SK-N-SH (cell line): ENCODE results near the gene PLXNB1. TPM values are rescaled to one million over a fixed set of nuclear protein-coding genes. Genes with fewer than 3 reads are reported as not detected.

Source experiments
- CTCF ChIA-PET: fragments of 300-600, 350-600 bp; formaldehyde crosslinking; extraction: SDS; loops from one replicate; lab custom pipeline; 2021; lab: Yijun Ruan, JAX
- POLR2A ChIA-PET: fragments of 350-600 bp; sonication (Branson Sonifier 250); formaldehyde crosslinking; extraction: SDS; loops from one replicate; lab custom pipeline; 2020; ENCODE audit warnings: antibody characterized with exemption, inconsistent platforms; lab: Yijun Ruan, JAX
- DNase-seq: peaks from one replicate; pipeline ENCODE4 v3.0.0; 2012
- H2AFZ ChIP-seq: fragments of 200-600 bp; sonication (generic); 2 replicates; pipeline ENCODE4 v1.8.1; 2016; ENCODE audit warnings: antibody characterized with exemption, mild to moderate bottlenecking, low read depth
- H3F3A ChIP-seq: fragments of 200-600 bp; sonication (generic); replicated peaks from 2 replicates; pipeline ENCODE3; 2016; ENCODE audit warnings: antibody characterized with exemption, mild to moderate bottlenecking; ENCODE audit not compliant: insufficient read depth
- H3K27ac ChIP-seq, 2 experiments: fragments of 200-500 bp in 1 of 2; fragments of 200-600 bp in 1 of 2; sonication (Bioruptor generic) in 1 of 2; sonication (generic), shearing (Covaris generic) in 1 of 2; 2 replicates each; pipeline versions ENCODE4 v1.5.1 to v1.6.1; 2014 to 2016; ENCODE audit warnings: low read depth in 2 of 2, inconsistent platforms in 1 of 2, low read length in 1 of 2, mild to moderate bottlenecking in 1 of 2, mixed read lengths in 1 of 2
- H3K27me3 ChIP-seq: fragments of 200-600 bp; sonication (generic), shearing (Covaris generic); 2 replicates; pipeline ENCODE4 v1.6.1; 2016; ENCODE audit warnings: mixed run types; ENCODE audit not compliant: insufficient read depth
- H3K36me3 ChIP-seq, 2 experiments: fragments of 200-500 bp in 1 of 2; fragments of 200-600 bp in 1 of 2; sonication (Bioruptor generic) in 1 of 2; sonication (generic) in 1 of 2; replicated peaks in 1 of 2; 2 replicates each; pipeline versions ENCODE3 to v1.5.1; 2014 to 2016; ENCODE audit warnings: low read length in 1 of 2, mild to moderate bottlenecking in 1 of 2; ENCODE audit not compliant: insufficient read depth in 2 of 2, control insufficient read depth in 1 of 2
- H3K4me1 ChIP-seq, 2 experiments: fragments of 200-500 bp in 1 of 2; fragments of 200-600 bp in 1 of 2; sonication (Bioruptor generic) in 1 of 2; sonication (generic), shearing (Covaris generic) in 1 of 2; 2 replicates each; pipeline versions ENCODE4 v1.5.1 to v1.6.1; 2014 to 2016; ENCODE audit warnings: low read depth in 1 of 2, low read length in 1 of 2, mixed run types in 1 of 2; ENCODE audit not compliant: insufficient read depth in 2 of 2, control insufficient read depth in 1 of 2
- H3K4me2 ChIP-seq: fragments of 200-600 bp; sonication (generic), shearing (Covaris generic); 2 replicates; pipeline ENCODE4 v1.6.1; 2017; ENCODE audit warnings: mixed run types
- H3K4me3 ChIP-seq, 2 experiments: fragments of 200-500 bp in 1 of 2; fragments of 200-600 bp in 1 of 2; sonication (Bioruptor generic) in 1 of 2; sonication (generic), shearing (Covaris generic) in 1 of 2; 2 replicates each; pipeline versions ENCODE4 v1.5.1 to v1.8.1; 2014 to 2016; ENCODE audit warnings: low read depth in 2 of 2, inconsistent platforms in 1 of 2, low read length in 1 of 2, mild to moderate bottlenecking in 1 of 2, mixed read lengths in 1 of 2, moderate library complexity in 1 of 2
- H3K79me2 ChIP-seq: fragments of 200-600 bp; sonication (generic); 2 replicates; pipeline ENCODE4 v1.8.1; 2017; ENCODE audit warnings: mild to moderate bottlenecking; ENCODE audit not compliant: insufficient read depth
- H3K9ac ChIP-seq: fragments of 200-600 bp; sonication (generic); 2 replicates; pipeline ENCODE4 v1.6.1; 2017; ENCODE audit warnings: mixed run types
- H3K9me2 ChIP-seq: fragments of 200-600 bp; sonication (generic); 2 replicates; pipeline ENCODE4 v1.6.1; 2017; ENCODE audit warnings: mixed run types
- H3K9me3 ChIP-seq: fragments of 200-600 bp; sonication (generic); 2 replicates; pipeline ENCODE4 v1.6.1; 2017; ENCODE audit warnings: mixed run types, mild to moderate bottlenecking, moderate library complexity
- H4K20me1 ChIP-seq: fragments of 200-600 bp; sonication (generic); 2 replicates; pipeline ENCODE4 v1.6.1; 2017; ENCODE audit warnings: mild to moderate bottlenecking, mixed run types; ENCODE audit not compliant: insufficient read depth
- CHD2 ChIP-seq: fragments of 150-350 bp; IDR thresholded peaks from 2 replicates; pipeline ENCODE4 v1.6.1; 2018; ENCODE audit warnings: low read length; ENCODE audit not compliant: partially characterized antibody
- EP300 ChIP-seq, 2 experiments: IDR thresholded peaks; 2 replicates each; pipeline versions ENCODE4 v1.4.0 to v1.6.1; 2012; ENCODE audit warnings: borderline replicate concordance in 1 of 2, low read depth in 1 of 2, low read length in 1 of 2
- FOXM1 ChIP-seq: IDR thresholded peaks from 2 replicates; pipeline ENCODE4 v1.4.0; 2012; ENCODE audit warnings: low read depth, mild to moderate bottlenecking
- JUND ChIP-seq: IDR thresholded peaks from 2 replicates; pipeline ENCODE4 v1.4.0; 2012
- POLR2AphosphoS5 ChIP-seq: IDR thresholded peaks from 2 replicates; pipeline ENCODE4 v1.6.1; 2012; ENCODE audit warnings: low read depth, low read length
- RCOR1 ChIP-seq: fragments of 150-350 bp; IDR thresholded peaks from 2 replicates; pipeline ENCODE4 v1.6.1; 2017; ENCODE audit warnings: antibody characterized with exemption, low read length
- REST ChIP-seq: IDR thresholded peaks from 2 replicates; pipeline ENCODE4 v1.6.1; 2012; ENCODE audit warnings: mild to moderate bottlenecking, low read depth, low read length, moderate library complexity
- SMC3 ChIP-seq: IDR thresholded peaks from 2 replicates; pipeline ENCODE4 v1.6.1; 2012; ENCODE audit warnings: low read depth, low read length, improper control_type of control experiment
- TAF1 ChIP-seq: IDR thresholded peaks from 2 replicates; pipeline ENCODE4 v1.6.1; 2012; ENCODE audit warnings: low read depth, mild to moderate bottlenecking, low read length, moderate library complexity, borderline replicate concordance
- TCF12 ChIP-seq: IDR thresholded peaks from 2 replicates; pipeline ENCODE4 v1.4.0; 2012
- WGBS: methylation state at CpG from one replicate; pipeline ENCODE4 v1.1.6; 2017; ENCODE audit warnings: low lambda C conversion rate; 5-methylcytosine and 5-hydroxymethylcytosine counted together
- polyA plus RNA-seq, 3 experiments: library from polyadenylated mRNA; depleted of rRNA; stranded (reverse); fragments of >200 nt; gene quantifications; 2 replicates each; pipeline ENCODE4 v1.2.3, GENCODE V29; 2012
- TF ChIP-seq, protein P1 (sequence below): fragments of 150-350 bp; IDR thresholded peaks from 2 replicates; pipeline ENCODE4 v1.6.1; 2017; ENCODE audit warnings: antibody characterized with exemption, low read length, low read depth, borderline replicate concordance
- TF ChIP-seq, protein P2 (sequence below): IDR thresholded peaks from 2 replicates; pipeline ENCODE4; 2012
- TF ChIP-seq, protein P3 (sequence below): IDR thresholded peaks from 2 replicates; pipeline ENCODE4 v1.4.0; 2012; ENCODE audit warnings: low read depth, borderline replicate concordance

PLXNB1 gene
- polyA plus RNA-seq, 1 of the 3 experiments (the other 2 are of a cell fraction): 39.8 TPM

DNA sequence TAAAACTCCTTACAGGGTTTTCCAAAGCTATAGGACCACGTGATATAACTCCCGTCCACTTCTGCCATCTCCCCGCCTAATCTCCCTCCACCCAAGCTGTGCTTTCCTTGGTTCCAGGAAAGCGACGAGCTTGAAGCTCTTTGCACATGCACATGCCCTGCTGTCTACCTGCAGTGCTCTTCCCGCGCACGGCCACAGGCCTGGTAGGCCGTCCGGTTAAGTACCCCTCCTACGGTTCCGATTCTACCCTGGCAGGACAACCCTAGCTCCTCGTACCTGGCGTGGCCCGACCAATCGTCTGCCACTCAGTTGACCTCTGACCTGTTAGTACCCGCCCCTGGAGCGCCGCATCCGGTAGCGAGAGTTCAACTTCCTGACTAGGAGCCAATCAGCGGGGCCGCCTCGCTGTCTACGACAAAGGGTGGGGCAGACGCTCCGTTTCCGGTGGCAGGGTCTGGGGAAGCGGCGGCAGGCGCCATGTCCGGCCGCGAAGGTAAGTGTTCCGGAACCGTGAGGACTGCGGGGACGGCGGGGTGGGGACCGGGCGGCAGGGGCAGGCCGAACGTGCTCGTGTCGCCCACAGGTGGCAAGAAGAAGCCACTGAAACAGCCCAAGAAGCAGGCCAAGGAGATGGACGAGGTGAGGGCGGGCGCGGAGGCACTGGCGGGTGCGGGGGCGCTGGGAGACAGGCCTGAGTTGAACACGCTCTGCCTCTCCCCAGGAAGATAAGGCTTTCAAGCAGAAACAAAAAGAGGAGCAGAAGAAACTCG lies 10.1 kb upstream of the PLXNB1 start, which contains the start of the genes CCDC51 and TMA7 (continued):
- TF ChIP-seq REST: no peak

DNA sequence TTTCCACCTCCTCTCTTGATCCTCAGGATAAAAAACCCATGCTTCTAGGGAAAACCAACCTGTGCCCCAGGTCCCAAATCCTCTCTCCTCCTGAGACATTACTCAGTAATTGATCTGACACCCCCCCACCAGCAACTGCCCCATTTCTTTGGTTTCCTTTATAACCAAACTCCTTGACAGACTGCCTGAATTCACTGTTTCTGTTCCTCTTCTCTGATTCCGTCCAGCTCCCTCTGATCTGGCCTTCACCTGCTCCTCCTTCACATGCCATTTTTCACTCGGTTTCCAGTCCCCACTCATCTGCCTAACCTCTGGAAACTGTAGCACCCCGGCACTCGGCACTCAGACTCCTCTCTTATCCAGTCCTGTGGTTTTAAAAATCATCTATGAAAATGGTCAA lies 7.9 kb upstream of the PLXNB1 start:
- peaks cover 41% of the 10 kb centered on the region for H3K79me2 ChIP-seq
- H4K20me1 ChIP-seq: peaks cover 14% of the 10 kb centered on the region
- H3K4me2 ChIP-seq: no peak overlapping the region
- H3F3A ChIP-seq: peaks cover 6% of the 10 kb centered on the region
- ChIA-PET CTCF (interaction anchor here (2.8 to 13.2 kb wide), 7 partner anchors 9 to 244 kb away, joined by 15 to 399 read pairs (median 93); partner anchors contain the start of gene PLXNB1), POLR2A (no interaction called here)
- H3K4me1 ChIP-seq: peaks cover 8 to 24% of the 10 kb centered on the region in 2 experiments
- no peaks in the 10 kb centered on the region for H3K27me3 ChIP-seq
- DNase-seq: no peak
- H3K9me2 ChIP-seq: no peaks in the 10 kb centered on the region
- TF ChIP-seq TAF1: no peak
- no peak for TF ChIP-seq SMC3
- TF ChIP-seq, all 33 proteins: peak for 0
- 94% methylated on average over 4 of the region's 4 CpGs for WGBS
- Histone ChIP-seq H3K9ac (no peak overlapping the region), H3K36me3 (peaks cover 17 to 24% of the 10 kb centered on the region in 2 experiments), H3K9me3 (no peaks in the 10 kb centered on the region), H3K27ac (no peak overlapping the region), H3K4me3 (no peak overlapping the region), H2AFZ (no peak overlapping the region)

- Histone ChIP-seq H3K9ac (no peak overlapping the region), H3F3A (peaks cover 4% of the 10 kb centered on the region), H3K27ac (no peak overlapping the region), H3K4me1 (peaks cover 6 to 22% of the 10 kb centered on the region in 2 experiments), H3K9me3 (no peaks in the 10 kb centered on the region), H3K4me3 (no peak overlapping the region), H3K9me2 (no peaks in the 10 kb centered on the region), H3K4me2 (no peak overlapping the region), H2AFZ (no peak overlapping the region), H3K36me3 (peaks cover 11 to 29% of the 10 kb centered on the region in 2 experiments), H3K27me3 (no peaks in the 10 kb centered on the region), H3K79me2 (peaks cover 32% of the 10 kb centered on the region)
- POLR2A ChIA-PET: interaction anchor here (1.3 to 1.6 kb wide), 2 partner anchors 36 to 163 kb away, joined by 4 to 8 read pairs; no protein-coding TSS in a partner anchor
- WGBS: 94% methylated on average over 7 of the region's 7 CpGs
- CTCF ChIA-PET: interaction anchor here (0.8 to 13.2 kb wide), 38 partner anchors 11 to 611 kb away, joined by 3 to 399 read pairs (median 18); partner anchors contain the start of genes ATRIP, CAMP, CDC25A and NME6
- no peak for DNase-seq
- TF ChIP-seq, protein P1, sequence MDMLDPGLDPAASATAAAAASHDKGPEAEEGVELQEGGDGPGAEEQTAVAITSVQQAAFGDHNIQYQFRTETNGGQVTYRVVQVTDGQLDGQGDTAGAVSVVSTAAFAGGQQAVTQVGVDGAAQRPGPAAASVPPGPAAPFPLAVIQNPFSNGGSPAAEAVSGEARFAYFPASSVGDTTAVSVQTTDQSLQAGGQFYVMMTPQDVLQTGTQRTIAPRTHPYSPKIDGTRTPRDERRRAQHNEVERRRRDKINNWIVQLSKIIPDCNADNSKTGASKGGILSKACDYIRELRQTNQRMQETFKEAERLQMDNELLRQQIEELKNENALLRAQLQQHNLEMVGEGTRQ: no peak
- TF ChIP-seq FOXM1 (no peak), EP300 (IDR thresholded peaks at IDR 0.05; ENCODE audit: borderline replicate concordance in 1 of 2, low read depth in 1 of 2, low read length in 1 of 2) (no peak), TCF12 (no peak), POLR2AphosphoS5 (no peak), JUND (no peak), CHD2 (no peak), RCOR1 (no peak)
- TF ChIP-seq, protein P2, sequence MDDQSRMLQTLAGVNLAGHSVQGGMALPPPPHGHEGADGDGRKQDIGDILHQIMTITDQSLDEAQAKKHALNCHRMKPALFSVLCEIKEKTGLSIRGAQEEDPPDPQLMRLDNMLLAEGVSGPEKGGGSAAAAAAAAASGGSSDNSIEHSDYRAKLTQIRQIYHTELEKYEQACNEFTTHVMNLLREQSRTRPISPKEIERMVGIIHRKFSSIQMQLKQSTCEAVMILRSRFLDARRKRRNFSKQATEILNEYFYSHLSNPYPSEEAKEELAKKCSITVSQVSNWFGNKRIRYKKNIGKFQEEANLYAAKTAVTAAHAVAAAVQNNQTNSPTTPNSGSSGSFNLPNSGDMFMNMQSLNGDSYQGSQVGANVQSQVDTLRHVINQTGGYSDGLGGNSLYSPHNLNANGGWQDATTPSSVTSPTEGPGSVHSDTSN: no peak
- TF ChIP-seq, protein P3, sequence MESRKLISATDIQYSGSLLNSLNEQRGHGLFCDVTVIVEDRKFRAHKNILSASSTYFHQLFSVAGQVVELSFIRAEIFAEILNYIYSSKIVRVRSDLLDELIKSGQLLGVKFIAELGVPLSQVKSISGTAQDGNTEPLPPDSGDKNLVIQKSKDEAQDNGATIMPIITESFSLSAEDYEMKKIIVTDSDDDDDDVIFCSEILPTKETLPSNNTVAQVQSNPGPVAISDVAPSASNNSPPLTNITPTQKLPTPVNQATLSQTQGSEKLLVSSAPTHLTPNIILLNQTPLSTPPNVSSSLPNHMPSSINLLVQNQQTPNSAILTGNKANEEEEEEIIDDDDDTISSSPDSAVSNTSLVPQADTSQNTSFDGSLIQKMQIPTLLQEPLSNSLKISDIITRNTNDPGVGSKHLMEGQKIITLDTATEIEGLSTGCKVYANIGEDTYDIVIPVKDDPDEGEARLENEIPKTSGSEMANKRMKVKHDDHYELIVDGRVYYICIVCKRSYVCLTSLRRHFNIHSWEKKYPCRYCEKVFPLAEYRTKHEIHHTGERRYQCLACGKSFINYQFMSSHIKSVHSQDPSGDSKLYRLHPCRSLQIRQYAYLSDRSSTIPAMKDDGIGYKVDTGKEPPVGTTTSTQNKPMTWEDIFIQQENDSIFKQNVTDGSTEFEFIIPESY: no peak
- TF ChIP-seq, all 33 proteins: peak for 0
- H4K20me1 ChIP-seq: peaks cover 13% of the 10 kb centered on the region
These were observed 7.0 kb upstream of the PLXNB1 start for GRCh38 chr3:48436855-48437254.
